WTC11 (cell line): ENCODE results near the gene ZNF550. TPM values are rescaled to one million over a fixed set of nuclear protein-coding genes. Genes with fewer than 3 reads are reported as not detected.
A peak's percentile ranks its signal among the peaks of the same experiment; 100 is the strongest.

ENCODE experiments used
- ATAC-seq: fragments of 200-7000 bp; cut with Tn5 transposase; 2 replicates; pipeline ENCODE4 v1.10.0; 2021; ENCODE audit warnings: mild to moderate bottlenecking, moderate library complexity
- CTCF ChIA-PET: fragments of 300-600 bp; sonication (Branson Sonifier 250); formaldehyde crosslinking; loops from one replicate; lab custom pipeline; 2021; ENCODE audit warnings: antibody characterized with exemption; lab: Charles Lee
- POLR2A ChIA-PET: fragments of 350-600 bp; sonication (Branson Sonifier 250); formaldehyde crosslinking; loops from one replicate; lab custom pipeline; 2021; ENCODE audit warnings: antibody characterized with exemption; lab: Charles Lee
- DNase-seq: peaks from one replicate; pipeline ENCODE4 v3.0.0; 2021; ENCODE audit warnings: low spot score
- H3K27ac Mint-ChIP-seq: 2 replicates; pipeline ENCODE4 v1.8.0; 2021; ENCODE audit warnings: mixed read lengths
- H3K27me3 Mint-ChIP-seq: 2 replicates; pipeline ENCODE4 v1.8.0; 2021; ENCODE audit warnings: low read depth, mild to moderate bottlenecking, moderate library complexity, mixed read lengths
- H3K36me3 Mint-ChIP-seq: 2 replicates; pipeline ENCODE4 v1.8.0; 2021; ENCODE audit warnings: mixed read lengths
- H3K4me1 Mint-ChIP-seq: 2 replicates; pipeline ENCODE4 v1.8.0; 2022; ENCODE audit warnings: mixed read lengths
- H3K4me3 Mint-ChIP-seq: 2 replicates; pipeline ENCODE4 v1.8.0; 2021; ENCODE audit warnings: mild to moderate bottlenecking, moderate library complexity, mixed read lengths
- H3K9me3 Mint-ChIP-seq: 2 replicates; pipeline ENCODE4 v1.8.0; 2021; ENCODE audit warnings: mixed read lengths
- ATF1 ChIP-seq: sonication (generic); formaldehyde crosslinking; IDR thresholded peaks from 2 replicates; pipeline ENCODE4 v1.8.1; 2023; ENCODE audit warnings: mild to moderate bottlenecking, moderate library complexity, missing genetic modification reagents
- ETV6 ChIP-seq: sonication (generic); formaldehyde crosslinking; IDR thresholded peaks from 2 replicates; pipeline ENCODE4 v1.8.1; 2022; ENCODE audit warnings: mild to moderate bottlenecking, missing genetic modification reagents
- FOXK1 ChIP-seq: sonication (generic); formaldehyde crosslinking; IDR thresholded peaks from 2 replicates; pipeline ENCODE4 v1.8.0; 2022; ENCODE audit warnings: mild to moderate bottlenecking, moderate library complexity, missing genetic modification reagents
- GTF2I ChIP-seq: fragments of 250-450 bp; sonication (Bioruptor Pico); conservative IDR thresholded peaks from 2 replicates; pipeline ENCODE4 v1.4.0; 2021; ENCODE audit warnings: mild to moderate bottlenecking
- MXD4 ChIP-seq: fragments of 250-450 bp; sonication (Bioruptor Pico); IDR thresholded peaks from 2 replicates; pipeline ENCODE4 v1.8.0; 2021; ENCODE audit warnings: mild to moderate bottlenecking, moderate library complexity, borderline replicate concordance
- NFATC4 ChIP-seq: fragments of 250-450 bp; sonication (Bioruptor Pico); IDR thresholded peaks from 2 replicates; pipeline ENCODE4 v1.9.0; 2021; ENCODE audit warnings: mild to moderate bottlenecking
- NR2C2 ChIP-seq: sonication (generic); formaldehyde crosslinking; IDR thresholded peaks from 2 replicates; pipeline ENCODE4 v1.8.0; 2022; ENCODE audit warnings: mild to moderate bottlenecking, missing genetic modification reagents
- NR3C1 ChIP-seq: sonication (generic); formaldehyde crosslinking; conservative IDR thresholded peaks from 2 replicates; pipeline ENCODE4 v1.8.1; 2023; ENCODE audit warnings: low read depth, mild to moderate bottlenecking, missing genetic modification reagents
- PRRX2 ChIP-seq: fragments of 250-450 bp; sonication (Bioruptor Pico); IDR thresholded peaks from 2 replicates; pipeline ENCODE4 v1.8.0; 2021; ENCODE audit warnings: mild to moderate bottlenecking
- SMAD3 ChIP-seq: sonication (generic); formaldehyde crosslinking; IDR thresholded peaks from 2 replicates; pipeline ENCODE4 v1.8.0; 2022; ENCODE audit warnings: missing genetic modification reagents, mild to moderate bottlenecking, borderline replicate concordance
- SMAD4 ChIP-seq: sonication (generic); formaldehyde crosslinking; IDR thresholded peaks from 2 replicates; pipeline ENCODE4 v1.8.0; 2022; ENCODE audit warnings: mild to moderate bottlenecking, missing genetic modification reagents
- SOX15 ChIP-seq: fragments of 250-450 bp; sonication (Bioruptor Pico); IDR thresholded peaks from 2 replicates; pipeline ENCODE4 v1.9.0; 2021; ENCODE audit warnings: mild to moderate bottlenecking
- total RNA-seq: library from RNA; stranded (reverse); gene quantifications from 3 replicates; pipeline ENCODE4 v1.2.3, GENCODE V29; 2021
- TF ChIP-seq, protein P1 (sequence below): fragments of 250-450 bp; sonication (Bioruptor Pico); IDR thresholded peaks from 2 replicates; pipeline ENCODE4 v1.8.0; 2021; ENCODE audit warnings: mild to moderate bottlenecking
- TF ChIP-seq, protein P2 (sequence below): sonication (generic); formaldehyde crosslinking; IDR thresholded peaks from 2 replicates; pipeline ENCODE4 v1.8.1; 2022; ENCODE audit warnings: low read depth, missing genetic modification reagents, borderline replicate concordance
- TF ChIP-seq, protein P3 (sequence below): sonication (generic); formaldehyde crosslinking; IDR thresholded peaks from 2 replicates; pipeline ENCODE4 v1.8.1; 2022; ENCODE audit warnings: mild to moderate bottlenecking, missing genetic modification reagents, moderate library complexity, borderline replicate concordance
- TF ChIP-seq, protein P4 (sequence below): sonication (generic); formaldehyde crosslinking; IDR thresholded peaks from 2 replicates; pipeline ENCODE4 v1.8.0; 2023; ENCODE audit warnings: missing genetic modification reagents, mild to moderate bottlenecking, borderline replicate concordance

The ZNF550 gene
- total RNA-seq, 1 experiment from 2014 or later: 17.5 TPM

DNA sequence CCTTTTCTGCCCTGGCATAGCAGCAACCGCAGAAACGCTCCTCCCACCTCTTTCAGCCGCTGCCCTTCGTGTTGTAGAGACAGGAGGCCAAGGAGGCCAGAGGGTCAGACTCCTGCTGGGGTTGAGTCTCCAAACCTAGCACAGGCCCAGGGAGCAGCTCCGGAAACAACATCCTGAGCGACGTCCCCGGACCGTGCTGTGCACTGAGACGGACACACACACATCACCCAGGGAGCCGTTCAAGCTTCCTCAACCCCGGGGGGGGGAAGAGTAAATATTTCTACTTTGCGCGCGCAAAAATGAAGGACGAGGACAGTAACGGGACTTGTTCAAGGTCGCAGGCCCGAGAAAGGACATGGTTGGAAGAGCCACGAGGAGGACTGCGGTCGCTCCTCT, 657 bp downstream of the ZNF550 start:
- peaks cover 11% of the 10 kb centered on the region for H3K4me1 Mint-ChIP-seq
- peak overlapping the region; percentile 51 for H3K27ac Mint-ChIP-seq
- peak; percentile 52 for ATAC-seq
- peaks cover 31% of the 10 kb centered on the region for H3K27me3 Mint-ChIP-seq
- peak overlapping the region; percentile 97 for H3K4me3 Mint-ChIP-seq
- peak; percentile 18 for DNase-seq
- peaks cover 46% of the 10 kb centered on the region for H3K36me3 Mint-ChIP-seq
- POLR2A ChIA-PET: no interaction called here
- H3K9me3 Mint-ChIP-seq: peaks cover 41% of the 10 kb centered on the region
- TF ChIP-seq, protein P1, sequence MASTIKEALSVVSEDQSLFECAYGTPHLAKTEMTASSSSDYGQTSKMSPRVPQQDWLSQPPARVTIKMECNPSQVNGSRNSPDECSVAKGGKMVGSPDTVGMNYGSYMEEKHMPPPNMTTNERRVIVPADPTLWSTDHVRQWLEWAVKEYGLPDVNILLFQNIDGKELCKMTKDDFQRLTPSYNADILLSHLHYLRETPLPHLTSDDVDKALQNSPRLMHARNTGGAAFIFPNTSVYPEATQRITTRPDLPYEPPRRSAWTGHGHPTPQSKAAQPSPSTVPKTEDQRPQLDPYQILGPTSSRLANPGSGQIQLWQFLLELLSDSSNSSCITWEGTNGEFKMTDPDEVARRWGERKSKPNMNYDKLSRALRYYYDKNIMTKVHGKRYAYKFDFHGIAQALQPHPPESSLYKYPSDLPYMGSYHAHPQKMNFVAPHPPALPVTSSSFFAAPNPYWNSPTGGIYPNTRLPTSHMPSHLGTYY (CRISPR knock-in tag): no peak
- no peak for TF ChIP-seq ATF1 (CRISPR knock-in tag)
- TF ChIP-seq, protein P2, sequence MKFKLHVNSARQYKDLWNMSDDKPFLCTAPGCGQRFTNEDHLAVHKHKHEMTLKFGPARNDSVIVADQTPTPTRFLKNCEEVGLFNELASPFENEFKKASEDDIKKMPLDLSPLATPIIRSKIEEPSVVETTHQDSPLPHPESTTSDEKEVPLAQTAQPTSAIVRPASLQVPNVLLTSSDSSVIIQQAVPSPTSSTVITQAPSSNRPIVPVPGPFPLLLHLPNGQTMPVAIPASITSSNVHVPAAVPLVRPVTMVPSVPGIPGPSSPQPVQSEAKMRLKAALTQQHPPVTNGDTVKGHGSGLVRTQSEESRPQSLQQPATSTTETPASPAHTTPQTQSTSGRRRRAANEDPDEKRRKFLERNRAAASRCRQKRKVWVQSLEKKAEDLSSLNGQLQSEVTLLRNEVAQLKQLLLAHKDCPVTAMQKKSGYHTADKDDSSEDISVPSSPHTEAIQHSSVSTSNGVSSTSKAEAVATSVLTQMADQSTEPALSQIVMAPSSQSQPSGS: no peak
- no peak for TF ChIP-seq SOX15 (CRISPR knock-in tag)
- TF ChIP-seq, protein P3, sequence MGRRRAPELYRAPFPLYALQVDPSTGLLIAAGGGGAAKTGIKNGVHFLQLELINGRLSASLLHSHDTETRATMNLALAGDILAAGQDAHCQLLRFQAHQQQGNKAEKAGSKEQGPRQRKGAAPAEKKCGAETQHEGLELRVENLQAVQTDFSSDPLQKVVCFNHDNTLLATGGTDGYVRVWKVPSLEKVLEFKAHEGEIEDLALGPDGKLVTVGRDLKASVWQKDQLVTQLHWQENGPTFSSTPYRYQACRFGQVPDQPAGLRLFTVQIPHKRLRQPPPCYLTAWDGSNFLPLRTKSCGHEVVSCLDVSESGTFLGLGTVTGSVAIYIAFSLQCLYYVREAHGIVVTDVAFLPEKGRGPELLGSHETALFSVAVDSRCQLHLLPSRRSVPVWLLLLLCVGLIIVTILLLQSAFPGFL: no peak
- TF ChIP-seq NFATC4: no peak
- no peak for TF ChIP-seq ETV6 (CRISPR knock-in tag)
- TF ChIP-seq SMAD4 (CRISPR knock-in tag): no peak
- TF ChIP-seq FOXK1 (CRISPR knock-in tag): no peak
- CTCF ChIA-PET: interaction anchor here (0.7 to 1.2 kb wide), 2 partner anchors 105 to 150 kb away, joined by 3 to 5 read pairs; partner anchors contain the start of gene ZNF154

DNA sequence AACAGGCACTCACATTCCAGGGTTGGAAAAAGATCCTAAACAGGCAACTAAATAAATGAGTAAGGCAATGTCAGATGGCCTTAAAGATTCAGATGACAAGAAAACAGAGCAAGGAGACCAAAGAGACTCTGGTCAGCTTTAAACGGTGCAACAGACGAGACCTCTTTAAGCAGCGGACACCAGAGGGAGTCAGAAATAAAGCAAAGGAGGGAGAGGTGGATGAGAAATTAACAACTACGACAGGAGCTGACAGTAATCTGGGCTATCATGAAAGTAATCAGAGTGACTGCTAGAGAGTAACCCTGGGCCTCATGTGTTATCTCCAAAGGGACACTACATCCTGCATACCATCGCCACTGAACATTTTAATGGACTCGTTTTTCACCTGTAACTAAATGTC, 1.1 kb downstream of the ZNF550 start:
- CTCF ChIA-PET: interaction anchor here (0.7 to 1.2 kb wide), 4 partner anchors 106 to 152 kb away, joined by 3 to 5 read pairs (median 3); partner anchors contain the start of genes ZNF154 and ZNF551
- ATAC-seq: 0 out of 2 replicates have a peak, but pooled peaks have one; percentile 10
- Mint-ChIP-seq H3K36me3 (peaks cover 48% of the 10 kb centered on the region), H3K4me1 (peaks cover 11% of the 10 kb centered on the region), H3K4me3 (peak overlapping the region; percentile 97), H3K27ac (no peak overlapping the region), H3K9me3 (peaks cover 37% of the 10 kb centered on the region), H3K27me3 (peaks cover 27% of the 10 kb centered on the region)
- no peak for TF ChIP-seq NR3C1
- TF ChIP-seq, protein P2: no peak
- TF ChIP-seq, protein P4, sequence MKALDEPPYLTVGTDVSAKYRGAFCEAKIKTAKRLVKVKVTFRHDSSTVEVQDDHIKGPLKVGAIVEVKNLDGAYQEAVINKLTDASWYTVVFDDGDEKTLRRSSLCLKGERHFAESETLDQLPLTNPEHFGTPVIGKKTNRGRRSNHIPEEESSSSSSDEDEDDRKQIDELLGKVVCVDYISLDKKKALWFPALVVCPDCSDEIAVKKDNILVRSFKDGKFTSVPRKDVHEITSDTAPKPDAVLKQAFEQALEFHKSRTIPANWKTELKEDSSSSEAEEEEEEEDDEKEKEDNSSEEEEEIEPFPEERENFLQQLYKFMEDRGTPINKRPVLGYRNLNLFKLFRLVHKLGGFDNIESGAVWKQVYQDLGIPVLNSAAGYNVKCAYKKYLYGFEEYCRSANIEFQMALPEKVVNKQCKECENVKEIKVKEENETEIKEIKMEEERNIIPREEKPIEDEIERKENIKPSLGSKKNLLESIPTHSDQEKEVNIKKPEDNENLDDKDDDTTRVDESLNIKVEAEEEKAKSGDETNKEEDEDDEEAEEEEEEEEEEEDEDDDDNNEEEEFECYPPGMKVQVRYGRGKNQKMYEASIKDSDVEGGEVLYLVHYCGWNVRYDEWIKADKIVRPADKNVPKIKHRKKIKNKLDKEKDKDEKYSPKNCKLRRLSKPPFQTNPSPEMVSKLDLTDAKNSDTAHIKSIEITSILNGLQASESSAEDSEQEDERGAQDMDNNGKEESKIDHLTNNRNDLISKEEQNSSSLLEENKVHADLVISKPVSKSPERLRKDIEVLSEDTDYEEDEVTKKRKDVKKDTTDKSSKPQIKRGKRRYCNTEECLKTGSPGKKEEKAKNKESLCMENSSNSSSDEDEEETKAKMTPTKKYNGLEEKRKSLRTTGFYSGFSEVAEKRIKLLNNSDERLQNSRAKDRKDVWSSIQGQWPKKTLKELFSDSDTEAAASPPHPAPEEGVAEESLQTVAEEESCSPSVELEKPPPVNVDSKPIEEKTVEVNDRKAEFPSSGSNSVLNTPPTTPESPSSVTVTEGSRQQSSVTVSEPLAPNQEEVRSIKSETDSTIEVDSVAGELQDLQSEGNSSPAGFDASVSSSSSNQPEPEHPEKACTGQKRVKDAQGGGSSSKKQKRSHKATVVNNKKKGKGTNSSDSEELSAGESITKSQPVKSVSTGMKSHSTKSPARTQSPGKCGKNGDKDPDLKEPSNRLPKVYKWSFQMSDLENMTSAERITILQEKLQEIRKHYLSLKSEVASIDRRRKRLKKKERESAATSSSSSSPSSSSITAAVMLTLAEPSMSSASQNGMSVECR (CRISPR knock-in tag): no peak
- no peak for TF ChIP-seq GTF2I (CRISPR knock-in tag)
- no peak for TF ChIP-seq FOXK1 (CRISPR knock-in tag)
- no peak for TF ChIP-seq PRRX2
- TF ChIP-seq NR2C2: no peak
- TF ChIP-seq MXD4 (CRISPR knock-in tag): no peak
- no peak for TF ChIP-seq SMAD3 (CRISPR knock-in tag)
- POLR2A ChIA-PET: no interaction called here
- no peak for DNase-seq
